HFFc6 (cell line): ENCODE data around the gene PATL1. TPM values are rescaled to one million over a fixed set of nuclear protein-coding genes. Genes with fewer than 3 reads are reported as not detected.

ENCODE experiments used
- DNase-seq: peaks from one replicate; pipeline ENCODE4 v3.0.0-alpha.2; 2018
- H3K27ac Mint-ChIP-seq: 2 replicates; pipeline ENCODE4 v1.8.0; 2020; ENCODE audit warnings: mild to moderate bottlenecking, mixed read lengths
- H3K27me3 Mint-ChIP-seq: 2 replicates; pipeline ENCODE4 v1.8.0; 2021; ENCODE audit warnings: mild to moderate bottlenecking, moderate library complexity, mixed read lengths; ENCODE audit not compliant: insufficient read depth
- H3K36me3 Mint-ChIP-seq: 2 replicates; pipeline ENCODE4 v1.8.0; 2021; ENCODE audit warnings: low read depth, mixed read lengths
- H3K4me1 Mint-ChIP-seq: 2 replicates; pipeline ENCODE4 v1.8.0; 2020; ENCODE audit warnings: low read depth, mixed read lengths
- H3K4me3 Mint-ChIP-seq: 2 replicates; pipeline ENCODE4 v1.8.0; 2020; ENCODE audit warnings: mild to moderate bottlenecking, moderate library complexity, mixed read lengths
- H3K9me3 Mint-ChIP-seq: 2 replicates; pipeline ENCODE4 v1.8.0; 2020; ENCODE audit warnings: mild to moderate bottlenecking, mixed read lengths
- total RNA-seq, 6 experiments: library from RNA; stranded (reverse); fragmentation: NEBNext Ultra II Directional; extraction: Animal tissue kit (Norgen Biotek cat#: 25700); gene quantifications; 2 replicates in 1 of 6; 3 replicates in 5 of 6; pipeline ENCODE4 v1.2.3, GENCODE V29; 2021
- TF ChIP-seq, protein P1 (sequence below): fragments of 200-600 bp; sonication (generic); IDR thresholded peaks from 2 replicates; pipeline ENCODE4 v1.5.0; 2021; ENCODE audit warnings: antibody characterized with exemption, mild to moderate bottlenecking

Gene PATL1
- total RNA-seq, 6 experiments from 2014 or later, result 29.0 to 40.3 (median 35.2) TPM

DNA sequence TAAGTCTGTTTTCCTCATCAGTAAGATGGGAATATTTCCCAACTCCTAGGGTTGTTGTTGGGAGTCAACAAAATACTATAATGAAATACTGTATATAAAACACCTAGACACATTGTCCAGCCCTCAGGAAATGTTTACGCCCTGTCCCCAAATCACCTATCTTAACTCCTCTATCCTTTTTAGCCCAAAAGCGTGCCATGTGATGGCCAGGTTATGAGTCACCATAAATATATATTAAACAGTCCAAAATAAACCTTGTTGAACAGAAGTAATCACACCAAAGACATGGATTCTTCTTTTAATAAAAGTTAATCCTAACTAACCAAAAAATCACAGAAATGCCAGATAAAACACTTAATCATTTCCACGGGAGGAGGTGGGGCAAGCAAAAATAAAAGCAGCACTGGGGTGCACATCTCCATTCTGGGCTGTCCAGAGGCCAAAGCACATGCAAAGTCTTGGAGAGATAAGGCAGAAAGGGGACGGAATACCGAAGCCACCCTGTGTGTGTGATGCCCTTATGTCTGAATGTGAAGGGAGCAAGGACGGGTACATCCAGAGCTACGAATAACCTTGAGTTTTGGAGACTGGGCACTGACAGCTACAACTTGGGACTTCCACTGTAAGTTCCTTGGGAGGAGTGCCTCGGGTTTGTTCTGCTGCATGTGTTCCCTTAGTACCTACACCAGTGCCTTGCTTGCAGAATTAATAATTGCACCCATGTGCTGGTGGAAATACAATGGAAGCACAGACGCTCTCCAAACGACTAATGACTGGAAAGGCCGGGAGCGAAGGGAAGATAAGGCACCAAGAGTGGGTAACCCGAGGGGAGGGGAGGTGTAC, 54.3 kb downstream of the PATL1 start:
- Mint-ChIP-seq H3K27me3 (peaks cover 3% of the 10 kb centered on the region), H3K4me1 (peaks cover 42% of the 10 kb centered on the region), H3K9me3 (no peaks in the 10 kb centered on the region), H3K36me3 (peaks cover 26% of the 10 kb centered on the region), H3K27ac (peak overlapping the region; percentile 85), H3K4me3 (peak overlapping the region; percentile 97)
- TF ChIP-seq, protein P1, sequence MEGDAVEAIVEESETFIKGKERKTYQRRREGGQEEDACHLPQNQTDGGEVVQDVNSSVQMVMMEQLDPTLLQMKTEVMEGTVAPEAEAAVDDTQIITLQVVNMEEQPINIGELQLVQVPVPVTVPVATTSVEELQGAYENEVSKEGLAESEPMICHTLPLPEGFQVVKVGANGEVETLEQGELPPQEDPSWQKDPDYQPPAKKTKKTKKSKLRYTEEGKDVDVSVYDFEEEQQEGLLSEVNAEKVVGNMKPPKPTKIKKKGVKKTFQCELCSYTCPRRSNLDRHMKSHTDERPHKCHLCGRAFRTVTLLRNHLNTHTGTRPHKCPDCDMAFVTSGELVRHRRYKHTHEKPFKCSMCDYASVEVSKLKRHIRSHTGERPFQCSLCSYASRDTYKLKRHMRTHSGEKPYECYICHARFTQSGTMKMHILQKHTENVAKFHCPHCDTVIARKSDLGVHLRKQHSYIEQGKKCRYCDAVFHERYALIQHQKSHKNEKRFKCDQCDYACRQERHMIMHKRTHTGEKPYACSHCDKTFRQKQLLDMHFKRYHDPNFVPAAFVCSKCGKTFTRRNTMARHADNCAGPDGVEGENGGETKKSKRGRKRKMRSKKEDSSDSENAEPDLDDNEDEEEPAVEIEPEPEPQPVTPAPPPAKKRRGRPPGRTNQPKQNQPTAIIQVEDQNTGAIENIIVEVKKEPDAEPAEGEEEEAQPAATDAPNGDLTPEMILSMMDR, result no peak
- no peak for DNase-seq

DNA sequence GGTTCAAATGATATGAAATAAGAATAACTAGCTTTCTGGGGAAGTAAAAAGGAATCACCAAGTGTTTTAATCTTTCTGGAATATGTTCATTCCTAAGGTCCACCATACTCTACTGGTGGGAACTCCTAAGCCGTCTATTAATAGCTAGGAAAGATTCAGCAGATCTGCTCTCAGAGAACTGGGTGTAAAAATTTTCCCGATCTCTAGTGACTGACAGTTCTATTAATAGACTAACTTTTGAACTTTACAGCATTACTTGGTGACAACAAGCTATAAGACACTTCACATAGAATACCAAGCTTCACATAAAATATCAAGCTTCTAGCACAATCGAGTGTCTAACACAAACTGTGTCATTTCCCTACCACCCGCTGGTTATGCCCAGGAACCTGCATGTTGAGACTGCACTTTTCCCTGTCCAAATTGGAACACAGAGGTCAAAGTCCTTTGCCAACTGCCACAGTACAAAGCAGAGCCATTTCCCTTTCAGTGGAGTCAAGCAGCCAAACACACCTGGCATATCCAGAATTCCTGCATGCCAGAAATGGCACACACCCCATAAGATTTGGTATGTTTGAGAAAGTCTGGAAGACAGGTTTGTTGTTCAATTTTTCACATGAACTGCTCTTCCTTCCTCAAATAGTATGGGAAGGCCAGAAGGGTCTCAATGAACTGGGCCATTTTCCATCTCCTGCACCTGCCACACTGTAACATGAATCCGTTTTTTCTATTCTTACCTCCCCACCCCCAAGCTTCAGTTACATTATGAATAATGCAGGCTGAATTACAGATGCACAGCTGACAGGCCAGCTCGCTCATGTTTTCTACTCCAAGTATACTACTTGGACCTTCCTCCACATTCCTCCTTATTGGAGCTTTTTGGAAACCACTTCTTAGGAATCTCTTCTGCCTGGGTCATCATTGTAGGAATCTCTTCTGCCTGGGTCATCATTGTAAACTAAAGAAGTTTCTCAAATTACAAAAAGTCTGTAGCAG, 57.0 kb downstream of the PATL1 start:
- Mint-ChIP-seq H3K9me3 (no peaks in the 10 kb centered on the region), H3K36me3 (peaks cover 37% of the 10 kb centered on the region), H3K27ac (peak overlapping the region; percentile 23)

DNA sequence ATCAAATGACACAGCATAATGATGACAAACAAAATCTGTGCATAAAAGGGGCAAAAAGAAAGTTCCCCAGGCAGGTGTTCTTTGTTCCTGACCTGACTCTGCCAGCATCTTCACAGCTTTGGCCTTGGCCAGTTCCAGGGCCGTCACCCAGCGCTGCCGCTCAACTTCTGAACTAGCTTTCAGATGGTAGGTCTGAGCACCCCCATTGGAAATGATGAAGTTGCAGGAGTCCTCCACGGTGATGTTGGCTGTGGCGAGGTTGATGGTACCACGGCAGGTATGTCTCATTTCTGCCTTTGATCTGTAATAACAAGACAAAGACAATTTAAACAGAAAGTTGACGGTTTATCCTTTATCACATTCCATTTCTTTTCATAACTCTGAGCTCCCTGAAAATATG, 58.5 kb downstream of the PATL1 start:
- Mint-ChIP-seq H3K4me3 (no peak overlapping the region), H3K4me1 (peaks cover 47% of the 10 kb centered on the region), H3K36me3 (peaks cover 46% of the 10 kb centered on the region), H3K27me3 (no peaks in the 10 kb centered on the region), H3K9me3 (no peaks in the 10 kb centered on the region), H3K27ac (no peak overlapping the region)
- TF ChIP-seq, protein P1, result no peak
- DNase-seq, result no peak

More for the DNA sequence above, 57.0 kb downstream of the PATL1 start:
- peak; percentile 32 for DNase-seq
- Mint-ChIP-seq H3K4me3 (peak overlapping the region; percentile 97), H3K27me3 (peaks cover 3% of the 10 kb centered on the region), H3K4me1 (peaks cover 53% of the 10 kb centered on the region)
- TF ChIP-seq, protein P1, result no peak

DNA sequence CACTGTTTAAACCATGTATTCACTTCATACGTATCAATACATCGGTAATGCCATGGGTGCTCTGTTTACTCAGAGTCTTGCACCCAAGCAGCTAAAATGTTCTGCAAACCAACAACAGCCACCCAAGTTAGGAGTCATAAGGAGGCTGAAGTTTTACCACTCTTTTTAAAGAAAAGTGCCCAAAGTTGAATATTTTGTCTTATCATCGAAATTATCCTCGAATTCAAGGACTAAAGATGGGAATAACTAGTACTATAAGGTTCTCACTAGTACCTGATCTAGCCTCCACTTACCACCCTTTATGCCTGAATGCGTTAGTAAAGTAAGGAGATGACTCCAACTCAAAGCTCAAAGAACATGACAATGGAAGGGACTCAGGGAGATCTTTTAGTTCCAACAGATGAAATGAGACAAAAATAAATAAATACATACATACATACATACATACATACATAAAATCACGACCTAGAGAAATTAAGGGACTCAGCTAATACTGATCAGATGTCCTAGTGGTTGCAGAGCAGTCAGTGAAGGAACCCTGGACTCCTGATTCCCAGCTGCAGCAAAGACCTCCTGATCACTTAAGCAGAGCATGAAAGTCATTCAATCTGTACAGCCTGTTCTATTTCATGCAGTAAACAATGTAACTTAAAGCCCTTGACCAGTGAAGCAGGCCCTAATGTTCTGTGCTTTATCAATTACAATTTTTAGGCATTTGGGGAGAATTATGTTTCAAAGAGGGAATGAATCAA, 61.0 kb downstream of the PATL1 start:
- no peak overlapping the region for H3K4me3 Mint-ChIP-seq
- H3K4me1 Mint-ChIP-seq, result peaks cover 30% of the 10 kb centered on the region
- TF ChIP-seq, protein P1, result no peak
- no peaks in the 10 kb centered on the region for H3K9me3 Mint-ChIP-seq
- H3K27me3 Mint-ChIP-seq, result no peaks in the 10 kb centered on the region
- peaks cover 39% of the 10 kb centered on the region for H3K36me3 Mint-ChIP-seq
- H3K27ac Mint-ChIP-seq, result no peak overlapping the region
- DNase-seq, result no peak

DNA sequence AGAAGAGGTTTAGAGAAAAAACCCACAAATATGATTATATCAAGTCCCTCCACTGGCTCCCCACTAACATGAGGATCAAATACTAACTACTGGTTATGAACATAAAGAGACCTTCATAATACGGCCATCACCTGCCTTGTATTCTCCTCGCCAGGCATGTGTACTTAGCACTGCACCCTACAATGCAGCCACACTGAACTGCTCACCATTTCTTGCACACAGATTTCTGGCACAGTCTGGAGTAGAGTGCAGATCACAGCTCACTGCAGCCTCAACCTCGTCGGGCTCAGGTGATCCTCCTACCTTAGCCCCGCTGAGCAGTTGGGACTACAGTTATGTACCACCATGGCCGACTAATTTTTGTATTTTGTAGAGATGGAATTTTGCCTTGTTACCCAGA, 66.4 kb downstream of the PATL1 start:
- no peak for DNase-seq
- Mint-ChIP-seq H3K4me3 (no peak overlapping the region), H3K36me3 (peaks cover 61% of the 10 kb centered on the region), H3K27ac (no peak overlapping the region), H3K4me1 (no peaks in the 10 kb centered on the region), H3K9me3 (no peaks in the 10 kb centered on the region), H3K27me3 (no peaks in the 10 kb centered on the region)
- TF ChIP-seq, protein P1, result no peak
